ENCODE measurements around the gene POLE. TPM values are rescaled to one million over a fixed set of nuclear protein-coding genes. Genes with fewer than 3 reads are reported as not detected.

The POLE gene
- total RNA-seq, 3 donors from 2014 or later (not counting 1 experiment from before 2014, with no cell fraction given): 58.7 to 66.0 (median 65.0) TPM

- H3K27me3 Mint-ChIP-seq (ENCODE audit: low read depth in 2 of 2): no peaks in the 10 kb centered on the region
- intact Hi-C loops (cut with micrococcal nuclease): no loop called here
- no peaks in the 10 kb centered on the region for H3K4me1 Mint-ChIP-seq
- WGBS (ENCODE audit: insufficient coverage): 83% methylated on average over 9 of the region's 9 CpGs
- H3K4me3 Mint-ChIP-seq: no peak overlapping the region
- ATAC-seq: no peak
- no peak overlapping the region for H3K27ac Mint-ChIP-seq
- Histone ChIP-seq H3K27me3 (ENCODE audit: control insufficient read depth, insufficient read depth, low read length) (no peaks in the 10 kb centered on the region), H3K27ac (ENCODE audit: low read length) (no peak overlapping the region), H3K9me3 (ENCODE audit: control insufficient read depth, insufficient read depth, low read length) (no peaks in the 10 kb centered on the region), H3K36me3 (ENCODE audit: control insufficient read depth, insufficient read depth, low read length) (peaks cover 36% of the 10 kb centered on the region), H3K4me1 (ENCODE audit: control insufficient read depth, insufficient read depth, low read length) (no peaks in the 10 kb centered on the region), H3K4me3 (ENCODE audit: low read length) (no peak overlapping the region)
- no peak for DNase-seq
- no peak for TF ChIP-seq CTCF (IDR thresholded peaks at IDR 0.05)
- H3K9me3 Mint-ChIP-seq: no peaks in the 10 kb centered on the region
- peaks cover 2% of the 10 kb centered on the region for H3K36me3 Mint-ChIP-seq
These were observed 35.6 kb downstream of the POLE start for GRCh38 chr12:132651444-132652100.

DNA sequence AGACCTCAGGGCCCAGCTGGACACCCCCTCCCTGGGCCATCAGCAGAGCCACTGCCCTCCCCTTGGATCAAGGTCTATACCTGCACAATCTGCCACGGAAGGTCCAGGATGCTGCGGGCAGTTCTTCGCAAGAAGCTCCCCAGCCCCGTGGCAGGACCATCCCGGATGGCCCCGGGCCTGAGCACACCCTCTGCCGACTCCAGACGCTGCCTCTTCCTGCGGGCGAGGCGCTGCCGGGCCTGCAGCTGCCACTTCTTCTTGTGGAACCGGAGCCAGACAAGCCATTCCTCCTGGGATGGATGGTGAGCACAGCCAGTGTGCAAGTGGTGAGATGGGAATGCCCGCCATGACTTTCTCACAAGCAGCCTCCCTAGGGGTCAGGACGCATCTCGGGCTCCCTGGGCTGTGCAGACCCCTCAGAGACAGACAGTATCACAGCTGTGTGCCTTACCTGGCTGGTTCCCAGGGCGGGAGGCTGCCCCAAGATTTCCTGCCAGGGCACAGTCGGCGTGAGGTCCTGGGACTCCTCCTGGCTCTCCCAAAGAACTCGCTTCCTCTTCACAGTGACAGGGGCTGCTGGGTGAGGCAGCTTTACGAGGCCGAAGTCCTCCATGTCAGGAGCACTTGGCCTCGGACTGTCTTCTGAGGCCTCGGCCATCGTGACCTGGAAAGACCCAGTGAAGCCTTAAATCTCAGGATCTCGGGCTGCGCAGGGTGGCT lies 37.8 kb downstream of the POLE start:
- Mint-ChIP-seq H3K4me3 (no peak overlapping the region), H3K27ac (no peak overlapping the region), H3K36me3 (no peaks in the 10 kb centered on the region), H3K27me3 (ENCODE audit: low read depth in 2 of 2) (no peaks in the 10 kb centered on the region), H3K4me1 (no peaks in the 10 kb centered on the region), H3K9me3 (no peaks in the 10 kb centered on the region)
- no peaks in the 10 kb centered on the region for H3K9me3 ChIP-seq (ENCODE audit: control insufficient read depth, insufficient read depth, low read length)
- H3K36me3 ChIP-seq (ENCODE audit: control insufficient read depth, insufficient read depth, low read length): peaks cover 32% of the 10 kb centered on the region
- no peaks in the 10 kb centered on the region for H3K27me3 ChIP-seq (ENCODE audit: control insufficient read depth, insufficient read depth, low read length)
- H3K27ac ChIP-seq (ENCODE audit: low read length): no peak overlapping the region
- H3K4me1 ChIP-seq (ENCODE audit: control insufficient read depth, insufficient read depth, low read length): no peaks in the 10 kb centered on the region
- ATAC-seq: no peak
- WGBS (ENCODE audit: insufficient coverage): 95% methylated on average over 27 of the region's 27 CpGs
- no peak for TF ChIP-seq CTCF (IDR thresholded peaks at IDR 0.05)
- DNase-seq: no peak
- no peak overlapping the region for H3K4me3 ChIP-seq (ENCODE audit: low read length)
- intact Hi-C loops (cut with micrococcal nuclease): no loop called here

DNA sequence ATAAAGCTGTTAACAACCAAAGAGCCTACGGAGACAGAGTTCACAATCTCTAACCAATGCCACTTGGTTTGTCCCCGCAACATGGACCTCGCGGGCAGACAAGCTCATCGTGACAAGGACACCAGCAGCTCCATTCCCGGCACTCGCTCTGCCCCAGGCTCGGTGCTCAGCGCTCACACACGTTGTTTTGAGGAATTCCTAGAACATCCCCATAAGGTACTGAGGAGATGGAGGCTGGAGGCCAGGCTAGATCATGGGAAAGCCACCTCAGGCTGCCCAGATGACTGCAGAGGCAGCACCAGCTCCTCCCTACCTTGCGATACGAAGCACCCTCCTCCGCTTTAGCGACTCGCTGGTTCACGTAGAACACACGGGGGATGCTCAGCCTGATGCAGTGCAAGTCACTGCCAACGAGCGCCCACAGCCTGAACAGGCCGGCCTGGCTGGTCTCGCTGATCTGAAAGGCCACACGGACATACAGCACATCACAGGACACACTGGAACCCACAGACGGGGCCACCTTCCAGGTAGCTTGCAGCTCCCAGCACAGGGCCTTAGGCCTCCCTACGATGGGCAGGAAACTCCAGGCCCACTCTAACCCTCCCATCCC lies 38.4 kb downstream of the POLE start:
- DNase-seq (no peak), ATAC-seq (peak in 1 of 3 donors; percentile 30)
- Histone ChIP-seq H3K9me3 (ENCODE audit: control insufficient read depth, insufficient read depth, low read length) (no peaks in the 10 kb centered on the region), H3K27ac (ENCODE audit: low read length) (no peak overlapping the region), H3K27me3 (ENCODE audit: control insufficient read depth, insufficient read depth, low read length) (no peaks in the 10 kb centered on the region), H3K4me3 (ENCODE audit: low read length) (no peak overlapping the region), H3K4me1 (ENCODE audit: control insufficient read depth, insufficient read depth, low read length) (no peaks in the 10 kb centered on the region), H3K36me3 (ENCODE audit: control insufficient read depth, insufficient read depth, low read length) (peaks cover 28% of the 10 kb centered on the region)
- Mint-ChIP-seq H3K27me3 (ENCODE audit: low read depth in 2 of 2) (no peaks in the 10 kb centered on the region), H3K27ac (no peak overlapping the region), H3K36me3 (no peaks in the 10 kb centered on the region), H3K4me3 (no peak overlapping the region), H3K9me3 (no peaks in the 10 kb centered on the region), H3K4me1 (no peaks in the 10 kb centered on the region)
- TF ChIP-seq CTCF (IDR thresholded peaks at IDR 0.05): no peak
- intact Hi-C loops (cut with micrococcal nuclease): no loop called here
- WGBS (ENCODE audit: insufficient coverage): 98% methylated on average over 24 of the region's 24 CpGs
